ENCODE measurements around the gene LAPTM5. TPM values are rescaled to one million over a fixed set of nuclear protein-coding genes. Genes with fewer than 3 reads are reported as not detected.

The LAPTM5 gene
- total RNA-seq, 1 donor from 2014 or later, result not detected

DNA sequence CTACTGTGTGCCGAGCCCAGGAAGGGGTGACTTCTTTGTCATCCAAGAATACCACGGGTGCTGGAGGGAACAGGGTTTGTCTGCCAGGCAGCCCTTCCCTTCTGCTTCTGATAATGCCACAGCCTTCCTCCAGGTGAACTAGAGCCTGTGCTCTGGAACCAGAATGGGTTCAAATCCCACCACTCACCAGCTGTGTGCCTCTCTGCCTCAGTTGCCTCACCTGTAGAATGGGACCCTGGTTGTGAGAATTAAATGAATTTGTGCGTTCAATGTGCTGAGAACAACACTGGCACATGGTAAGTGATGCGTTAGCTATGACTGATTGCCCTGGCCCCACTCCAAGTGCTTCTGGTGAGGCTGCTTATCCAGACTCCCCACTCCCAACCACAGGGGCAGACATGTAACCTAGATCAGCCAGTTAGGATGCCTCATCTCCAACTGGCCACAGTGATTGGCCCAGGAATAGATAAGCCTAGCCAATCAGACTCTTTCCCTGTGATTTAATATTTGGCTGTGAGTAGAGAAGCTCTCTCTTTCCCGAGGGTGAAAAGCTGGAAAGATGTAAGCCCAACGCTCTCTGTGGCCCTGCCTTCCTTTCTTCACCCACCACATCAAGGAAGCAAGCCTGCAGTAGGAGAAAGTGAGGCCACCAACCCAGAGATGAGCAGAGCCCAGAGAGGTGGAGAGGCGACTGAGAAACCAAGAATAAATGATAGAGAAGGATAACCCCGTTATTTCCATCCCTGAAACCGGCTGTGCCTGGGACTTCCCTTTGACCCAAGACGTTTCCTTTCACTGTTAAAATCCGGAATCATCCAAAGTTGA, 20.8 kb upstream of the LAPTM5 start:
- Histone ChIP-seq H2AFZ (replicated peaks) (no peak overlapping the region), H3K36me3 (no peaks in the 10 kb centered on the region), H3F3A (ENCODE audit: low read depth) (peaks cover 5% of the 10 kb centered on the region), H3K4me1 (peaks cover 6% of the 10 kb centered on the region), H3K9ac (no peak overlapping the region), H3K27me3 (no peaks in the 10 kb centered on the region), H4K20me1 (ENCODE audit: low read depth) (no peaks in the 10 kb centered on the region), H3K27ac (no peak overlapping the region), H3K79me2 (ENCODE audit: low read depth) (no peaks in the 10 kb centered on the region), H3K4me3 (no peak overlapping the region), H3K9me3 (ENCODE audit: low read depth) (no peaks in the 10 kb centered on the region), H3K4me2 (no peak overlapping the region)
- Mint-ChIP-seq H3K27me3 (ENCODE audit: insufficient read depth, low read depth) (peaks cover 12% of the 10 kb centered on the region), H3K36me3 (no peaks in the 10 kb centered on the region), H3K9me3 (no peaks in the 10 kb centered on the region), H3K4me1 (peaks cover 28% of the 10 kb centered on the region), H3K27ac (no peak overlapping the region), H3K4me3 (no peak overlapping the region)
- no peak for DNase-seq (ENCODE audit: low spot score)
- TF ChIP-seq, protein P1, sequence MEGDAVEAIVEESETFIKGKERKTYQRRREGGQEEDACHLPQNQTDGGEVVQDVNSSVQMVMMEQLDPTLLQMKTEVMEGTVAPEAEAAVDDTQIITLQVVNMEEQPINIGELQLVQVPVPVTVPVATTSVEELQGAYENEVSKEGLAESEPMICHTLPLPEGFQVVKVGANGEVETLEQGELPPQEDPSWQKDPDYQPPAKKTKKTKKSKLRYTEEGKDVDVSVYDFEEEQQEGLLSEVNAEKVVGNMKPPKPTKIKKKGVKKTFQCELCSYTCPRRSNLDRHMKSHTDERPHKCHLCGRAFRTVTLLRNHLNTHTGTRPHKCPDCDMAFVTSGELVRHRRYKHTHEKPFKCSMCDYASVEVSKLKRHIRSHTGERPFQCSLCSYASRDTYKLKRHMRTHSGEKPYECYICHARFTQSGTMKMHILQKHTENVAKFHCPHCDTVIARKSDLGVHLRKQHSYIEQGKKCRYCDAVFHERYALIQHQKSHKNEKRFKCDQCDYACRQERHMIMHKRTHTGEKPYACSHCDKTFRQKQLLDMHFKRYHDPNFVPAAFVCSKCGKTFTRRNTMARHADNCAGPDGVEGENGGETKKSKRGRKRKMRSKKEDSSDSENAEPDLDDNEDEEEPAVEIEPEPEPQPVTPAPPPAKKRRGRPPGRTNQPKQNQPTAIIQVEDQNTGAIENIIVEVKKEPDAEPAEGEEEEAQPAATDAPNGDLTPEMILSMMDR (IDR thresholded peaks at IDR 0.05), result no peak
- no peak for TF ChIP-seq EZH2phosphoT487 (IDR thresholded peaks at IDR 0.05)
- TF ChIP-seq EZH2 (IDR thresholded peaks at IDR 0.05), result no peak

DNA sequence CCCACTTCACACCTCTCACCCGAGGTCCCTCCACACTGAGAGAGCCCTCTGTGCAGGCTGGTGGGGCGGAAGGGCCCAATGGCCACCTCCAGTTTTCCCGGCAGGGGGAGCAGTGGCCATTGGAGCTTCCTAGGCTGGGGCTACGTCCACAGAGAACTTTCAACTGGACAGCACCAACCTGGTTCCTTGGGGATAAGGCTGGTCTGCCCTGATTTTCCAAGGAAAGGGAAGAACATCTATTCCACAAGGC, 20.3 kb upstream of the LAPTM5 start:
- Histone ChIP-seq H3K27ac (no peak overlapping the region), H3K36me3 (no peaks in the 10 kb centered on the region), H3K4me1 (peaks cover 6% of the 10 kb centered on the region), H3K79me2 (ENCODE audit: low read depth) (no peaks in the 10 kb centered on the region), H2AFZ (replicated peaks) (no peak overlapping the region), H3F3A (ENCODE audit: low read depth) (peaks cover 3% of the 10 kb centered on the region), H4K20me1 (ENCODE audit: low read depth) (no peaks in the 10 kb centered on the region), H3K9me3 (ENCODE audit: low read depth) (no peaks in the 10 kb centered on the region), H3K4me2 (no peak overlapping the region), H3K9ac (no peak overlapping the region), H3K27me3 (no peaks in the 10 kb centered on the region), H3K4me3 (no peak overlapping the region)
- Mint-ChIP-seq H3K4me1 (peaks cover 26% of the 10 kb centered on the region), H3K36me3 (no peaks in the 10 kb centered on the region), H3K27me3 (ENCODE audit: insufficient read depth, low read depth) (peaks cover 14% of the 10 kb centered on the region), H3K27ac (no peak overlapping the region), H3K9me3 (no peaks in the 10 kb centered on the region), H3K4me3 (no peak overlapping the region)
- no peak for DNase-seq (ENCODE audit: low spot score)
- TF ChIP-seq, protein P1 (IDR thresholded peaks at IDR 0.05), result peak; percentile 29
- no peak for TF ChIP-seq EZH2phosphoT487 (IDR thresholded peaks at IDR 0.05)

DNA sequence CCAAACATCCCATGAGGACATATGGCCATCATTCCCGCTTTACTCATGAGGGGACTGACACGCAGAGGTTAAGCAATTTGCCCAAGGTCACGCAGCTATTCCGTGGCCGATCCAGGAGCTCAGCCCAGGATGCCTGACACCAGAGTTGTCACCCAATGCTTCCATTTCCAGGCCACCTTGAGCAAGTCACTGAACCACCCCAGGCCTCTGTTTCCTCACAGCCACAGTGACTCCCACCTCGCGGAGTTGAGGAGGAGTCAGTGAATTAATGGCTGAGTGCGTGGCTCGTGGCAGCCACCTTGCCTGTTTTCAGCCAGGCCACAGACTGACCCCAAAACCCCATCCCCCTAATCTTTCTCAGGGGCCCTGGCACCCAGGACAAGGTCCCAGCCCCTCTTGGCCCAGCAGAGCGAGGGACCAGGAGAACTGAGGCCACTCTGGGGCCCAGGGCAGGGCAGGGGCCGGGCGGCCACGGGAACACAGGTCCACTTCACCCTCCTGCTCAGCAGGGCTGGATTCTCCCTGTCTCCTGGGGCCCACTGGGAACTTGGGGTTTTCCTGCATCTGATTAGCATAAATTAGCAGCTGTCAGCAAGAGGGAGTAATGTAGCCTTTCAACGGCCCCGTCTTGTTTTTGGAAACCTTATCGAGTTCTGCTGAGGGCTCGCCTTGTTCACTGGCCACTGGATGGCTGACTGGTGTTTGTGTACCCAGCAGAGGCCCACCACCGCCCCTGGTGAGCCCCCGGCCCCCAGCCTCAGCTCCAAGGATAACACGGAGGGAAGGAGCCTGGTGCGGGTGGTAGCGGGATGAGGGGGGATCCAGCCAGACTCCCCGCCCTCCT, 19.7 kb upstream of the LAPTM5 start:
- H3K9ac ChIP-seq, result no peak overlapping the region
- Mint-ChIP-seq H3K36me3 (no peaks in the 10 kb centered on the region), H3K4me1 (peaks cover 28% of the 10 kb centered on the region), H3K27me3 (ENCODE audit: insufficient read depth, low read depth) (peaks cover 16% of the 10 kb centered on the region), H3K27ac (peak overlapping the region; percentile 33), H3K9me3 (no peaks in the 10 kb centered on the region), H3K4me3 (no peak overlapping the region)
- no peak overlapping the region for H3K4me2 ChIP-seq
- no peak for TF ChIP-seq EZH2 (IDR thresholded peaks at IDR 0.05)
- no peak for TF ChIP-seq EZH2phosphoT487 (IDR thresholded peaks at IDR 0.05)
- TF ChIP-seq, protein P1 (IDR thresholded peaks at IDR 0.05), result no peak
- H3K4me3 ChIP-seq, result no peak overlapping the region
- no peaks in the 10 kb centered on the region for H3K9me3 ChIP-seq (ENCODE audit: low read depth)
- no peak for DNase-seq (ENCODE audit: low spot score)
- H3F3A ChIP-seq (ENCODE audit: low read depth), result no peaks in the 10 kb centered on the region
- no peak overlapping the region for H2AFZ ChIP-seq (replicated peaks)
- no peaks in the 10 kb centered on the region for H3K79me2 ChIP-seq (ENCODE audit: low read depth)
- peaks cover 6% of the 10 kb centered on the region for H3K4me1 ChIP-seq
- no peaks in the 10 kb centered on the region for H3K27me3 ChIP-seq
- H4K20me1 ChIP-seq (ENCODE audit: low read depth), result no peaks in the 10 kb centered on the region
- no peak overlapping the region for H3K27ac ChIP-seq
- no peaks in the 10 kb centered on the region for H3K36me3 ChIP-seq

All from neural progenitor cell (in vitro differentiated cells).